ENCODE data around the gene XIRP1. TPM values are rescaled to one million over a fixed set of nuclear protein-coding genes. Genes with fewer than 3 reads are reported as not detected.
"Not testable (repeated sequence)": the region's sequence is repeated elsewhere in the genome, so short reads cannot be mapped to it uniquely, and the experiment has no call there.

The XIRP1 gene
- total RNA-seq, 3 donors from 2014 or later = 0.31 TPM; not detected in 2

GRCh38 chr3:39176025-39176714 lies 16.2 kb downstream of the XIRP1 start:
- no peaks in the 10 kb centered on the region for H3K9me3 ChIP-seq
- intact Hi-C loops (cut with DNase I, micrococcal nuclease) = no loop called here
- ATAC-seq (no peak), DNase-seq (no peak)
- H3K4me3 ChIP-seq = no peak overlapping the region
- H3K4me1 ChIP-seq (ENCODE audit: low read depth) = peaks cover 14% of the 10 kb centered on the region
- H3K36me3 ChIP-seq (ENCODE audit: low read depth) = no peaks in the 10 kb centered on the region
- TF ChIP-seq CTCF (IDR thresholded peaks at IDR 0.05) = no peak

- intact Hi-C loops (cut with DNase I, micrococcal nuclease) = no loop called here
- Histone ChIP-seq H3K4me1 (ENCODE audit: low read depth) (peaks cover 3% of the 10 kb centered on the region), H3K9me3 (no peaks in the 10 kb centered on the region), H3K36me3 (ENCODE audit: low read depth) (no peaks in the 10 kb centered on the region), H3K4me3 (no peak overlapping the region)
- no peak for DNase-seq
- TF ChIP-seq CTCF (IDR thresholded peaks at IDR 0.05) = no peak
- ATAC-seq = no peak
These were observed 18.9 kb downstream of the XIRP1 start for GRCh38 chr3:39173318-39174125.

GRCh38 chr3:39171860-39172259 lies 20.5 kb downstream of the XIRP1 start:
- no peak for DNase-seq
- Histone ChIP-seq H3K4me3 (no peak overlapping the region), H3K9me3 (no peaks in the 10 kb centered on the region), H3K36me3 (ENCODE audit: low read depth) (no peaks in the 10 kb centered on the region), H3K4me1 (ENCODE audit: low read depth) (no peaks in the 10 kb centered on the region)
- intact Hi-C loops (cut with DNase I, micrococcal nuclease) = no loop called here
- ATAC-seq = peak; percentile 39
- TF ChIP-seq CTCF (IDR thresholded peaks at IDR 0.05) = no peak

- H3K9me3 ChIP-seq; intact Hi-C loops (cut with DNase I, micrococcal nuclease); DNase-seq; H3K4me3 ChIP-seq; ATAC-seq; H3K4me1 ChIP-seq (ENCODE audit: low read depth); H3K36me3 ChIP-seq (ENCODE audit: low read depth): not testable (repeated sequence)
These were observed 21.5 kb downstream of the XIRP1 start for GRCh38 chr3:39170877-39171276.

GRCh38 chr3:39170461-39170860 lies 21.9 kb downstream of the XIRP1 start:
- H3K4me3 ChIP-seq = no peak overlapping the region
- peaks cover 3% of the 10 kb centered on the region for H3K4me1 ChIP-seq (ENCODE audit: low read depth)
- ATAC-seq (no peak), DNase-seq (no peak)
- intact Hi-C loops (cut with DNase I, micrococcal nuclease) = no loop called here
- no peak for TF ChIP-seq CTCF (IDR thresholded peaks at IDR 0.05)
- no peaks in the 10 kb centered on the region for H3K36me3 ChIP-seq (ENCODE audit: low read depth)
- H3K9me3 ChIP-seq = no peaks in the 10 kb centered on the region

GRCh38 chr3:39169712-39170111 lies 22.7 kb downstream of the XIRP1 start:
- no peaks in the 10 kb centered on the region for H3K9me3 ChIP-seq
- intact Hi-C loops (cut with DNase I, micrococcal nuclease) = no loop called here
- H3K4me3 ChIP-seq = no peak overlapping the region
- no peaks in the 10 kb centered on the region for H3K36me3 ChIP-seq (ENCODE audit: low read depth)
- DNase-seq (no peak), ATAC-seq (no peak)
- TF ChIP-seq CTCF (IDR thresholded peaks at IDR 0.05) = no peak
- peaks cover 3% of the 10 kb centered on the region for H3K4me1 ChIP-seq (ENCODE audit: low read depth)
